HG02623 (cell line): ENCODE data around the gene MPC1.
"Not testable (repeated sequence)": the region's sequence is repeated elsewhere in the genome, so short reads cannot be mapped to it uniquely, and the experiment has no call there.

Experiments used
- ATAC-seq: cut with Tn5 transposase; IDR thresholded peaks from one replicate; pipeline ENCODE4 v1.9.1; 2021; ENCODE audit warnings: moderate library complexity; ENCODE audit not compliant: unreplicated experiment

MPC1 gene

DNA sequence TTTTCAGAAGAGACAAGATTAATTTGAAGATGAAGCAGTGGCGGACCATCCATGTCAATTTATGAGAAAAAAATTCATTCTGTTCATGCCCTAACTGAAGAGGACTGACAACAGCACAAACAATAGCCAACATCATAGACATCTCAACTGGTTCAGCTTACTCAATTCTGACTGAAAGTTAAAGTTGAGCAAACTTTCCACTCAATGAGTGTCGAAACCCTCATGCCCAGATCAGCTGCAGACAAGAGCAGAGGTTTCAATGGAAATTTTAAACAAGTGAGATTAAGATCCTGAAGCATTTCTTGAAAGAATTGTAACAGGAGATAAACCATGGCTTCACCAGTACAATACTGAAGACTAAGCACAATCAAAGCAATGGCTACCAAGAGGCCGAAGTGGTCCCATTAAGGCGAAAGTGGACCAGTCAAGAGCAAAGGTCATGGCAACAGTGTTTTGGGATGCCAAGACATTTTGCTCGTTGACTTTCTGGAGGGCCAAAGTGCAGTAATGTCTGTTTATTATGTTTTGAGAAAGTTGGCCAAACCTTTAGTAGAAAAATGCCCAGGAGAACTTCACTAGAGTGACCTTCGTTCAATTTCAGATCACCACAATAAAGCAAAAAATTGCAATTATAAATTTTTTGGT, 34.3 kb downstream of the MPC1 start:
- ATAC-seq = no peak

DNA sequence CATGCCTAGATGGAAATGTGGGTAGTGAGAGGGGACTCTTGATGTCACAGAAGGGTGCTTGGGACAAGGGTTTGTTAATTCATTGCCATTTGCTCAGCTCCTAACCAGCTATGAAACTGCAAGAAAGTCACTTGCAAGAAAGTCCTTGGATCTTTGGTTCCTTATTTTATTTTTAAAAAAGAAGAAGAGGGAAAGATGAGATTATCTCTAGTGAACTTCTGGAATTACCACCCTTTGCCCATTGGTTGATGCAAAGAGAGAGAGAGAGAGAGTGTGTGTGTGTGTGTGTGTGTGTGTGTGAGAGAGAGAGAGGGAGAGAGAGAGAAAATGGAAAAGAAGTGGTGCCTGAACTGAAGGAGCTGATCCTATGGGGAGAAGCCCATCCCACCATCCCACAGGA, 35.8 kb downstream of the MPC1 start:
- ATAC-seq = no peak

DNA sequence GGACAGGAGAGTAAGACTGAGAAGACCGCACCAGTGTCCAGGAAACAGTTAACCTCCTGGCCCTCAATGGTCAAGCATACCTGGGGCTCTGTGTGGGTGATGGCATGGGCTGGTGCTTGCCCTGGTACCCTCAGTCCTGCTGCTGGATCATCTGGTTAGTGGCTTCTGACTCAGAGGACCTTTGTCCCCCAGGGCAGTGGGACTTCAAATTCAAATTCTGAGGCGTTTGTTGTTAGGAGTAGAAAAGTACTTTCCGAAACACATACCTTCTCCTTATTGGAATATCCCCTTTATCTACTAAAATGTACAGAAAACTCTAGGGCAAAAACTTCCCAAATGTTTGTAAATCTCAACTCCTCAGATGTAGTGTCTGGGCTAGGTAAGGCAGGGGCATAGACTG, 36.3 kb downstream of the MPC1 start:
- ATAC-seq = no peak

GRCh38 chr6:166345672-166346071, 37.1 kb downstream of the MPC1 start:
- ATAC-seq = not testable (repeated sequence)

DNA sequence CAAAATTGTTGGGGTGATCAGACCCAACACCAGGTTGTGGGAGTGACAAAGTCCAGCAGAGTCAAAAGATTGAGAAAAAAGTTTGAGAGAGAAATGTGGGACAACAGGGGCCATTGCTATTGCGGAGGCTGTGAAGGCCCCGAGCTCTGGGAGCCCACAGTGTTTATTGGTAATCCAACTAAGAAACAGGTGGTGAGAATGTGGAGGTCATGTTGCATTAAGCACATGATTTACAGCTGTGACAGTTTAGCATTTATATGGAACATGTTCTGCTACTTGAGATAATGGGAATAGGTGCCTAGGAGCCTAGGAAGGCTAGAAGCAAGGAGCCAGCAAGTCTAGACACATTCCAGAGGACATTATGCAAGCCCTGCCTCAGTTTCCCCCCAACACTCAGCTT, 37.8 kb downstream of the MPC1 start:
- ATAC-seq = not testable (repeated sequence)

GRCh38 chr6:166344240-166344639, 38.5 kb downstream of the MPC1 start:
- ATAC-seq = no peak

GRCh38 chr6:166343150-166343487, 39.6 kb downstream of the MPC1 start:
- ATAC-seq = peak; percentile 17

- ATAC-seq = peak; percentile 92
Observed at GRCh38 chr6:166342349-166343149, 40.2 kb downstream of the MPC1 start, which contains the start of gene SFT2D1. Gene SFT2D1, minus strand, starts transcription at chr6:166342545. Its CDS starts 64 bp downstream, at chr6:166342481.

DNA sequence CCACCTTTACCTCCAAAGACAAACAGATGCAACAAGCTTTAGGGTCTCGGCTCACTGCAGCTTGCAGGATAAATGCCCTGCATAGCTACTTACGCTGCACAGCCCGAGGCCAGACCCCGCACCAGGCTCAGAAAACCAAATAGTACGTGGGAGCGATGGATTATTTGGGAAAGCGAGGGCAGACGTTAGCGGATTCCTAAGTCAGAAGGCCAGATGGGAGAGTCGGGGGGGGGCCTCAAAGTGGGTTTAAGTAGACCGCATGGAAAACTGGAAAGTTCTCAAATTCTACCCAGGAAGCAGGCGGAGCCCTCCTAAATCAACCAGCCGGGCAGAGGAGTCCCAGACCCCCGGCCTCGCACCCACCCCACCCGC, 40.8 kb downstream of the MPC1 start:
- no peak for ATAC-seq

GRCh38 chr6:166341464-166341863, 41.3 kb downstream of the MPC1 start:
- no peak for ATAC-seq

GRCh38 chr6:166338854-166339253, 43.9 kb downstream of the MPC1 start:
- no peak for ATAC-seq

- no peak for ATAC-seq
Observed at GRCh38 chr6:166336847-166337246, 45.9 kb downstream of the MPC1 start.

DNA sequence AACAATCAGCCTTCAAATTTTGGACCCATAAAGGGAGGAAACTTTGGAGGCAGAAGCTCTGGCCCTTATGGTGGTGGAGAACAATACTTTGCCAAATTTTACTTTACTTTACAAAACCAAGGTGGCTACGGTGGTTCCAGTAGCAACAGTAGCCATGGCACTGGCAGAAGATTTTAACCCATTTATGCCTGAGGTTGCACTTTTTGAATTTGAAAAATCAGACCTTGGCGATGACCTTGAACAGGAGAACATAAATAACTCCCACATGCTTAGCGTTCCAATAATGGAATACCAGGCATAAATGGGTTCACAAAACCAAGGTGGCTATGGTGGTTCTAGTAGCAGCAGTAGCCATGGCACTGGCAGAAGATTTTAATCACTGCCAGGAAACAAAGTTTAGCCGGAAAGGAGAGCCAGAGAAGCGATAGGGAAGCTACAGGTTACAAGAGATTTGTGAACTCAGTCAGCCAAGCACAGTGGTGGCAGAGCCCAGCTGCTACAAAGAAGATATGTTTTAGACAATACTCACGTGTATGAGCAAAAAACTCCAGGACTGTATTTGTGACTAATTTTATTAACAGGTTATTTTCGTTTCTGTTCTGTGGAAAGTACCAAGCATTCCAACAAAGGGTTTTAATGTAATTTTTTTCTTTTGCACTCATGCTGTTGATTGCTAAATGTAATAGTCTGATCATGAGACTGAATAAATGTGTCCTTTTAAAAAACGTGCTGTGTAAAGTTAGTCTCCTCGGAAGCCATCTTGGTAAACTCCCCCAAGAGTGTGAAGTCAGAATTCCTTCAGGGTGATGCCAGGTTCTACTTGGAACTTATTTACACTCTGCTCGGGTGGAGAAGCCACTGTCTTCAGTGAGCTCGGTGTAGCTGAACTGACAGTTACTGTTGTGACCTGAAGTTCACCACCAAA, 47.1 kb downstream of the MPC1 start:
- peak; percentile 46 for ATAC-seq

DNA sequence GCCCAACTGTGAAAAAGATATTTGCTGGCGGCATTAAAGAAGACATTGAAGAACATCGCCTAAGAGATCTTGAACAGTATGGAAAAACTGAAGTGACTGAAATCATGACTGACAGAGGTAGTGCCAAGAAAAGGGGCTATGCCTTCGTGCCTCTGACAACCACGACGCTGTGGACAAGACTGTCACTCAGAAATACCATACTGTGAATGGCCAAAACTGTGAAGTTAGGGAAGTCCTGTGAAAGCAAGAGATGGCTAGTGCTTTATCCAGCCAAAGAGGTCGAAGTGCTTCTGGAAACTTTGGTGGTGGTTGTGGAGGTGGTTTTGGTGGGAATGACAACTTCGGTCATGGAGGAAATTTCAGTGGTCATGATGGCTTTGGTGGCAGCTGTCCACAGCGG, 47.9 kb downstream of the MPC1 start:
- no peak for ATAC-seq

GRCh38 chr6:166333172-166333995, 49.4 kb downstream of the MPC1 start:
- peak; percentile 74 for ATAC-seq

- ATAC-seq = no peak
Observed at GRCh38 chr6:166331503-166332415, 51.0 kb downstream of the MPC1 start.

GRCh38 chr6:166330612-166331011, 52.1 kb downstream of the MPC1 start:
- ATAC-seq = no peak

DNA sequence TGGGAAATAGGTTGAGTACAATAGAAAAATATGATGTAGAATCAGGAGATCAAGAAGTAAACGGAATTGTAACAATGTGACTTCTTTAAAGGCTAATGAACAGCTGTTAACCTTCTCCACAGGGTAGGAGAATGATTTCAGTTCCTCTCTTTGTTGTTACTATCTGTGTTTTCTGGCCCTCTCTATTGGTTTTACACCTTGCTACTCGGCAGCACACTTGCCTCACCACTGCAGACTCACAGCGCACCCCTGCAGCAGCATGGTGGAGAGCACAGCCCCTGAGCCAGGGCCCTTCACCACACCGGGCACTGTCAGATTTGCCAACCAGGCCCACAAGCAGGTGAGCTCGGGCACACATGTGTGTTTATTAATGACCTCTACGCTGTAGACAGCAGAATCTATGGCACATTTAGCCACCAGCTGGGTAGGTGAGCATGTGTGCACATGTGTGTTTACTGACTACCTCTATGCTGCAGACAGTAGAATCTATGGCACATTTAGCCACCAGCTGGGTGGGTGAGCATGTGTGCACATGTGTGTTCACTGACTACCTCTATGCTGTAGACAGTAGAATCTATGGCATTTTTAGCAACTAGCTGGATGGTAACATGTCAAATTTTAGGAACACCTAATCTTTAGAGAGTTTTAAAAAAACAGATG, 57.2 kb downstream of the MPC1 start:
- peak; percentile 82 for ATAC-seq

DNA sequence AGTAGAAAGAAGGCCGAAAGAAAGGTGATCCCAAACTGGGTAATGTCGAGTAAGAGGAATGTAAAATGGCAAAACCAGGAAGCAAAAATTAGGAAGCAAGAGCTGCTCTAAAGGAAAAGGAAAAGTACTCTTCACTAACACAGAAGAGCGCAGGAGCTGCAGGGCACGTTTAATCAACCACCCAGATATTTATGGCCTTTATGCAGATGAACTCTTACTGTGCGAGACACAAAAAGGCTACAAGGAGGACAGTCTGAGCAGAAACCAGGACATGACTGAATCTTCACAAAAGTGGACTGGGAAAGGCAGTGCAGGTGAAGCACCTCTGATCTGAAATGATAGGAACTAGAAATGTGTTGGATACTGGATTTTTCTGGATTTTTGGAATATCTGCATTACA, 59.3 kb downstream of the MPC1 start:
- no peak for ATAC-seq
